Epidermal melanocyte (primary cell): Measurements from ENCODE around the gene TEKT3.

ENCODE experiments used
- DNase-seq: peaks from one replicate; pipeline ENCODE4 v3.0.0; 2011; ENCODE audit warnings: low spot score; ENCODE audit not compliant: insufficient read length

The TEKT3 gene

GRCh38 chr17:15341385-15341849 lies at the start of gene TEKT3:
Gene TEKT3 (minus strand): TSS chr17:15341597. CDS start chr17:15331585, 10,012 bp downstream.
- DNase-seq, result peak; percentile 66

GRCh38 chr17:15388356-15389041 lies 47.1 kb upstream of the TEKT3 start:
- no peak for DNase-seq

GRCh38 chr17:15386083-15386482 lies 44.7 kb upstream of the TEKT3 start:
- DNase-seq, result no peak

- no peak for DNase-seq
These were observed 43.9 kb upstream of the TEKT3 start for GRCh38 chr17:15385305-15385704.

GRCh38 chr17:15384142-15384787 lies 42.9 kb upstream of the TEKT3 start:
- DNase-seq, result no peak

- DNase-seq, result no peak
These were observed 41.5 kb upstream of the TEKT3 start for GRCh38 chr17:15382914-15383313.

GRCh38 chr17:15381707-15382106 lies 40.3 kb upstream of the TEKT3 start:
- no peak for DNase-seq

- DNase-seq, result no peak
These were observed 39.0 kb upstream of the TEKT3 start for GRCh38 chr17:15380446-15380845.

GRCh38 chr17:15379659-15380058 lies 38.3 kb upstream of the TEKT3 start:
- DNase-seq, result no peak

GRCh38 chr17:15378243-15378642 lies 36.8 kb upstream of the TEKT3 start:
- no peak for DNase-seq

- DNase-seq, result peak; percentile 89
These were observed 36.2 kb upstream of the TEKT3 start for GRCh38 chr17:15377616-15378015.

GRCh38 chr17:15377200-15377599 lies 35.8 kb upstream of the TEKT3 start:
- no peak for DNase-seq

- no peak for DNase-seq
These were observed 30.2 kb upstream of the TEKT3 start for GRCh38 chr17:15371376-15372130.

GRCh38 chr17:15368600-15368999 lies 27.2 kb upstream of the TEKT3 start:
- no peak for DNase-seq

- DNase-seq, result no peak
These were observed 24.6 kb upstream of the TEKT3 start for GRCh38 chr17:15366026-15366425.

GRCh38 chr17:15364615-15365014 lies 23.2 kb upstream of the TEKT3 start:
- no peak for DNase-seq

- DNase-seq, result no peak
These were observed 22.3 kb upstream of the TEKT3 start for GRCh38 chr17:15363702-15364101.

- no peak for DNase-seq
These were observed 20.2 kb upstream of the TEKT3 start for GRCh38 chr17:15361592-15361991.

GRCh38 chr17:15361151-15361550 lies 19.8 kb upstream of the TEKT3 start:
- DNase-seq, result no peak

GRCh38 chr17:15354256-15354655 lies 12.9 kb upstream of the TEKT3 start:
- no peak for DNase-seq

GRCh38 chr17:15351925-15352324 lies 10.5 kb upstream of the TEKT3 start:
- DNase-seq, result no peak

GRCh38 chr17:15351478-15351840 lies 10.1 kb upstream of the TEKT3 start:
- DNase-seq, result no peak
